Measurements from ENCODE around the gene MARVELD2.
"Not testable (repeated sequence)": the region's sequence is repeated elsewhere in the genome, so short reads cannot be mapped to it uniquely, and the experiment has no call there.

The MARVELD2 gene

DNA sequence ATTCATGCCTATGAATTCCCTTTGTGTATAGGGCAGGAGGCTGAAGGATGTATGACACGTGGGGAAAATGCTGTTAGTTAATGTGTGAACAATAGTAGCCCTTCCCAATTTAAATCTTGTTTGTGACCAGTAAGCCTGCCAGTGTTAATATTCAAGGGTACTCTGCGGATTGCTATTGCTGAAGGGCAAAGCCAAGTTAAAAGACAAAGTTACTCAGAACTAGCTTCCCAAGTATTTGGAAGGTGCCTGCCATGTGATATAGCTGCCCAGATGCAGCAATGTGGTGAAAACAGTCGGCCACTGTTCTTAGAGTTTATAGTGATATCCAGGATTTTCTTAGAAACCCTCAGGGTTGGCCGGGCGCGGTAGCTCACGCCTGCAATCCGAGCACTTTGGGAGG is 34.6 kb downstream of the MARVELD2 start:
- Histone ChIP-seq H3K27ac (no peak overlapping the region), H3K27me3 (ENCODE audit: insufficient read depth, low read depth) (no peaks in the 10 kb centered on the region), H3K9ac (no peak overlapping the region), H4K20me1 (ENCODE audit: insufficient read depth) (no peaks in the 10 kb centered on the region), H3K4me1 (ENCODE audit: low read depth, poor library complexity, severe bottlenecking) (no peaks in the 10 kb centered on the region), H3K36me3 (ENCODE audit: insufficient read depth) (no peaks in the 10 kb centered on the region), H3K79me2 (ENCODE audit: insufficient read depth, low read depth) (no peaks in the 10 kb centered on the region), H3K4me3 (IDR thresholded peaks at IDR 0.05; ENCODE audit: insufficient read depth, low read depth, low read length) (no peak overlapping the region), H2AFZ (ENCODE audit: low read depth) (no peak overlapping the region), H3K4me2 (no peak overlapping the region)
- TF ChIP-seq, protein P1, sequence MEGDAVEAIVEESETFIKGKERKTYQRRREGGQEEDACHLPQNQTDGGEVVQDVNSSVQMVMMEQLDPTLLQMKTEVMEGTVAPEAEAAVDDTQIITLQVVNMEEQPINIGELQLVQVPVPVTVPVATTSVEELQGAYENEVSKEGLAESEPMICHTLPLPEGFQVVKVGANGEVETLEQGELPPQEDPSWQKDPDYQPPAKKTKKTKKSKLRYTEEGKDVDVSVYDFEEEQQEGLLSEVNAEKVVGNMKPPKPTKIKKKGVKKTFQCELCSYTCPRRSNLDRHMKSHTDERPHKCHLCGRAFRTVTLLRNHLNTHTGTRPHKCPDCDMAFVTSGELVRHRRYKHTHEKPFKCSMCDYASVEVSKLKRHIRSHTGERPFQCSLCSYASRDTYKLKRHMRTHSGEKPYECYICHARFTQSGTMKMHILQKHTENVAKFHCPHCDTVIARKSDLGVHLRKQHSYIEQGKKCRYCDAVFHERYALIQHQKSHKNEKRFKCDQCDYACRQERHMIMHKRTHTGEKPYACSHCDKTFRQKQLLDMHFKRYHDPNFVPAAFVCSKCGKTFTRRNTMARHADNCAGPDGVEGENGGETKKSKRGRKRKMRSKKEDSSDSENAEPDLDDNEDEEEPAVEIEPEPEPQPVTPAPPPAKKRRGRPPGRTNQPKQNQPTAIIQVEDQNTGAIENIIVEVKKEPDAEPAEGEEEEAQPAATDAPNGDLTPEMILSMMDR (conservative IDR thresholded peaks at IDR 0.05; ENCODE audit: low read depth, low read length): no peak

DNA sequence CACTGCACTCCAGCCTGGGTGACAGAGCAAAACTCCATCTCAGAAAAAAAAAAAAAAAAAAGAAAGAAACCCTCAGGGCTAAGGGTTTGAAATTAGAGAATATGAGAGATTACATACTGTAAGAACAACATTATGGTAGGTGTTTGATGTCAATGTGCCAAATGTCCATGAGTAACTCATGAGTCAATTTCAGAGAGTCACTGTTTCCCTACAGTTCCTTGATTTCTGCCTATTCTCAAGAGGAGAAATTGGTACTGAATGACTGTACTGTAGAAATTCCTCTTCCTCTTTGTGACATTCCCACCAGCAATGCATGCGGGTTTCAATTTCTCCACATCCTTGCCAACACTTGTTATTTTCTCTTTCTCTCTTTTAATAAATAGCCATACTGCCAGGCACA is 35.2 kb downstream of the MARVELD2 start:
- Histone ChIP-seq H3K4me3 (IDR thresholded peaks at IDR 0.05; ENCODE audit: insufficient read depth, low read depth, low read length) (no peak overlapping the region), H4K20me1 (ENCODE audit: insufficient read depth) (no peaks in the 10 kb centered on the region), H3K4me2 (no peak overlapping the region), H3K79me2 (ENCODE audit: insufficient read depth, low read depth) (no peaks in the 10 kb centered on the region), H3K9ac (no peak overlapping the region), H3K27me3 (ENCODE audit: insufficient read depth, low read depth) (no peaks in the 10 kb centered on the region), H2AFZ (ENCODE audit: low read depth) (no peak overlapping the region), H3K4me1 (ENCODE audit: low read depth, poor library complexity, severe bottlenecking) (no peaks in the 10 kb centered on the region), H3K27ac (no peak overlapping the region), H3K36me3 (ENCODE audit: insufficient read depth) (no peaks in the 10 kb centered on the region)
- TF ChIP-seq, protein P1 (conservative IDR thresholded peaks at IDR 0.05; ENCODE audit: low read depth, low read length): no peak

DNA sequence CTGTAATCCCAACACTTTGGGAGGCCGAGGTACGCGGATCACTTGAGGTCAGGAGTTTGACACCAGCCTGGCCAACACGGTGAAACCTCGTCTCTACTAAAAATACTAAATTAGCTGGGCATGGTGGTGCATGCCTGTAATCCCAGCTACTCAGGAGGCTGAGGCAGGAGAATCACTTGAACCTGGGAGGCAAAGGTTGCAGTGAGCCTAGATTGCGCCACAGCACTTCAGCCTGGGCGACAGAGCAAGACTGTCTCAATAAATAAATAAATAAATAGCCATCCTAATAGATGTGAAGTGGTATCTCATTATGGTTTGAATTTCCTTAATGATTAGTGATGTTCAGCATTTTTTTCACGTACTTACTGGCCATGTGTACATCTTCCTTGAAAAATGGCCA is 35.6 kb downstream of the MARVELD2 start:
- H3K4me2 ChIP-seq; H3K4me1 ChIP-seq (ENCODE audit: low read depth, poor library complexity, severe bottlenecking); H3K79me2 ChIP-seq (ENCODE audit: insufficient read depth, low read depth); H2AFZ ChIP-seq (ENCODE audit: low read depth); H3K9ac ChIP-seq; H4K20me1 ChIP-seq (ENCODE audit: insufficient read depth); H3K36me3 ChIP-seq (ENCODE audit: insufficient read depth); H3K27me3 ChIP-seq (ENCODE audit: insufficient read depth, low read depth); H3K27ac ChIP-seq; H3K4me3 ChIP-seq (IDR thresholded peaks at IDR 0.05; ENCODE audit: insufficient read depth, low read depth, low read length): not testable (repeated sequence)

DNA sequence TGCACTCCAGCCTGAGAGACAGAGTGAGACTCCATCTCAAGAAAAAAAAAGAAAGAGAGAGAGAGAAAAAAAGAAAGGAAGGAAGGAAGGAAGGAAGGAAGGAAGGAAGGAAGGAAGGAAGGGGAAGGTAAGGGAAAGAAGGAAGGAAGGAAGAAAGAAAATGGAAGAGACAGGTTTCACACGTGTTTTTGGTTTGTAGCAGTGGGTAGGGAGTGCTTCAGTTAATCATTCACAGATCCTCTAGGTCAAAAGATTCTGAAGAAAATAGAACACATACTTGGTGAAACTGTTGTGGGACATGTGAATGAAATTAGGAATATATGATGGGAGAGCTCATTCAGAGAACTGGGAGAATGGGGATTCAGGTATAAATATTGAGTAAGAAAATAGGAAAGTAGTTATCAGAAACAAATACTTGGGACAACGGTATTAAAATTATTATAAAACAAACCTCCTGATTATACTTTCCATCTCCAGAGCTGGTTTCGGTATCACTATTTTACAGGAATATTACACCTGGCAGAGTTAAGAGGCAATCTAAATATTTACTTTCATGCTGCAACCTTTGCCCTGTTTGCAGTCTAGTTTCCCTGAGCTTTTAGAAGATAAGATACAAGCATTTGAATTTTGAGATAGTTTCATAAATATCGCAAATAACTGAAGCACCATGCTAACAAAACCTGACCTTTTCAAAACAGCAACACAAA is 37.2 kb downstream of the MARVELD2 start:
- TF ChIP-seq, protein P1 (conservative IDR thresholded peaks at IDR 0.05; ENCODE audit: low read depth, low read length): no peak
- H3K9ac ChIP-seq: no peak overlapping the region
- no peaks in the 10 kb centered on the region for H3K4me1 ChIP-seq (ENCODE audit: low read depth, poor library complexity, severe bottlenecking)
- H2AFZ ChIP-seq (ENCODE audit: low read depth): no peak overlapping the region
- no peak overlapping the region for H3K4me2 ChIP-seq
- H3K79me2 ChIP-seq (ENCODE audit: insufficient read depth, low read depth): no peaks in the 10 kb centered on the region
- no peaks in the 10 kb centered on the region for H4K20me1 ChIP-seq (ENCODE audit: insufficient read depth)
- no peaks in the 10 kb centered on the region for H3K36me3 ChIP-seq (ENCODE audit: insufficient read depth)
- no peak overlapping the region for H3K27ac ChIP-seq
- H3K27me3 ChIP-seq (ENCODE audit: insufficient read depth, low read depth): no peaks in the 10 kb centered on the region
- no peak overlapping the region for H3K4me3 ChIP-seq (IDR thresholded peaks at IDR 0.05; ENCODE audit: insufficient read depth, low read depth, low read length)

DNA sequence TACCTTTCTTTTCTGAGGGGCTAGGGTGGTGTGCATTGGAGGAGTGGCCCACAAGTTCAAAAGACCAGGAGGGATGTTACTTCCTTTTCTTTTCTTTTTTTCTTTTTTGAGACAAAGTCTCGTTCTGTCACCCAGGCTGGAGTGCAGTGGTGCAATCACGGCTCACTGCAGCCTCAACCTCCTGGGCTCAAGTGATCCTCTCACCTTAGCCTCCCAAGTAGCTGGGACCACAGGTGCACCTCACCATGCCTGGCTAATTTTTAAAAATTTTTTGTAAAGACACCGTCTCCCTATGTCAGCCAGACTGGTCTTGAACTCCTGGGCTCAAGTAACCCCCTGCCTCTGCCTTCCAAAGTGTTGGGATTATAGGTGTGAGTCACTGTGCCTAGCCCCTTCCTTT is 38.6 kb downstream of the MARVELD2 start:
- H3K4me3 ChIP-seq (IDR thresholded peaks at IDR 0.05; ENCODE audit: insufficient read depth, low read depth, low read length); H2AFZ ChIP-seq (ENCODE audit: low read depth); H4K20me1 ChIP-seq (ENCODE audit: insufficient read depth); H3K79me2 ChIP-seq (ENCODE audit: insufficient read depth, low read depth); H3K27ac ChIP-seq; H3K9ac ChIP-seq; H3K4me1 ChIP-seq (ENCODE audit: low read depth, poor library complexity, severe bottlenecking); H3K4me2 ChIP-seq; H3K27me3 ChIP-seq (ENCODE audit: insufficient read depth, low read depth); H3K36me3 ChIP-seq (ENCODE audit: insufficient read depth): not testable (repeated sequence)
